CD4-positive, alpha-beta T cell treated with Interleukin-4 for 4 hours (primary cell): ENCODE measurements around the gene ZNF683.
"Not testable (repeated sequence)": the region's sequence is repeated elsewhere in the genome, so short reads cannot be mapped to it uniquely, and the experiment has no call there.

Experiments used
- DNase-seq: peaks from one replicate; pipeline ENCODE4 v3.0.0-alpha.2; 2020

ZNF683 gene

DNA sequence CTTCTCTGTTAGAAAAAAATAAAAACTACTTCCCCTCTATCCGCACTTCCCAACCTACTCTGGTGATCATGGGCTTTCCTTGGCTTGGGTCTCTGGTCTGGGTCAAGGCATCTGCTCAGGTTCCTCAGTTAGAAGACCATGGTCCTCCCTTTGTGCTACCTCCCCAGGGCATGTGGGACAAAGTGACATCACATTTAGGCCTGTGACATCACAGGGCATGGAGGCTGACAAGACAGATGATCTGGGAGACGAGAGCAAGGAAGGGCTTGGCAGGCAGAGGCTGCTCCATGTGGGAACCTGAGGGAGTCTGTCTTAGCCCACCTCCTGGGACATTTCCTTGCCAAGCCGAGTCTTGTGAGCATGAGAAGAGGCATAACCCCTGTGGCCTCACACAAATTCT, at the start of gene ZNF683:
ZNF683 (minus strand) TSS at position 140 of the 400 bp plus-strand sequence. CDS start 4,179 bp downstream, outside the sequence.
- not testable (repeated sequence) for DNase-seq

DNA sequence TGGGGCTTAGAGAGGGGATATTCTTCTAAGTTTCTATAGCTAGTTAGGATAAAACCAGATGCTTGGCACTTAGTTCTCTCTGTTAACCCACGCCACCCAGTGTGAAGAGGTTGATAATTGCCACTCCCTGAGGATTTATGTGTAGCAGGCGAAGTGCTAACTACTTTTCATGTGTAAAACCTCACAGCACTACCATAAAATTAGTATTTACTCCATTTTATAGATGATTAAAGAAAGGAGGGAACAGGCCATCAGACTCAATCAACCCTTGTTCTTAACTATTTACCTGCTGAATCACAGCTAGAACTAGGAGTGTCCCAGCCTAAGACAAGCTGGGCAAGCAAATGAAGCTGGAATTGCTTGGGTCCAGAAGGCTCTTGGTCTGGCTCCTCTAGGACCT, 46.9 kb upstream of the ZNF683 start:
- DNase-seq = no peak

- no peak for DNase-seq
Measured at GRCh38 chr1:26418865-26419349, 46.4 kb upstream of the ZNF683 start.

- peak; percentile 79 for DNase-seq
Measured at GRCh38 chr1:26417111-26417759, 44.7 kb upstream of the ZNF683 start.

DNA sequence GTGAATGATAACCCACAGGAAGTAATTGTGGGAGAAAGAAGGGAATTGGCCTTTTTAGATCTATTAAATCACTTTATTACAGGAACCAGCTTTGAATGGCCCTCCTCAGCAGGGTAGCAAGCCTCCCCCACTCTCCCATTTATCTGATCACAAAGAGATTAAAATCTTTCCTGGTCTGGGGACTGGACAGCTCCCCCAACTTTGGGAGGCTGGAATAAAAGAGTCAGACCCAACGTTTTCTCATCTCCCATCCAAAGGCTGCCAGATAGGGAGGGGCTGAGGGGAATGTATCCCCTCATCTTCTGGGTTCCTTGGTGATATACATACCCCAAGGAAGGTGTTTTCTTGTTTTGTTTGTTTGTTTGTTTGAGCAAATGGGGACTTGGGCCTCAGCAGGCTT, 40.5 kb upstream of the ZNF683 start:
- DNase-seq = no peak

DNA sequence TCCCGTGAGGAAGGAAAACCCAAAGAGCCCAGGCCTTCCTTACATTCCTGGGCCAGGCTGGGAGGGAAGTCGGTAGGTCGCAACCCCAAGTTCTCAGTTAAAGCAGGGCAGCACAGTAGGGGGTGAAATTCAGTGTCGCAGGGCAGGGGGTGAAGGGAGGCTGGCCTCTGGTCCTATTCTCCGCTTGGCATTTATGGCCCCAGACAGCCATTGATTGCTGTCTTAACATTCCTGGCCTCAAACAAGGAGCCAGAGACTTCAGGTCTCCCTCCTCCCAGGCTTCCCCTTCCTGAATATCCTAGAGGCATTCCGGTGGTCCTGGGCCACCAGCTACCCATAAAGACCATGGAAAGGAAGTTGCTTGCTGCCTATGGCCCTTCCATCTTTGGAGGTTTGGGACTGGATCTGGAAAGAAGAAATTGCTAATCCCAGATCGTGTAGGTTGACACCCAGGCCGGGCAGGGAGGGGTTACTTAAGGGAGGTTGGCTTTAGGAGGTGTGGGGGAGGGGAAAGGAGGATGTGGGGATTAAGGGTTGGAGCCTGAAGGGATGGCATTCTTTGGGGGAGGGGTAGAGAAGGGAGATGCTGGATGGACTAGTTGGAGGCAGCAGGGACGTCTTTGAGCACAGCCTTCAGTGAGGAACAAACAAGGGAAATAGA, 39.8 kb upstream of the ZNF683 start:
- DNase-seq = no peak

- no peak for DNase-seq
Measured at GRCh38 chr1:26411624-26412074, 39.1 kb upstream of the ZNF683 start.

DNA sequence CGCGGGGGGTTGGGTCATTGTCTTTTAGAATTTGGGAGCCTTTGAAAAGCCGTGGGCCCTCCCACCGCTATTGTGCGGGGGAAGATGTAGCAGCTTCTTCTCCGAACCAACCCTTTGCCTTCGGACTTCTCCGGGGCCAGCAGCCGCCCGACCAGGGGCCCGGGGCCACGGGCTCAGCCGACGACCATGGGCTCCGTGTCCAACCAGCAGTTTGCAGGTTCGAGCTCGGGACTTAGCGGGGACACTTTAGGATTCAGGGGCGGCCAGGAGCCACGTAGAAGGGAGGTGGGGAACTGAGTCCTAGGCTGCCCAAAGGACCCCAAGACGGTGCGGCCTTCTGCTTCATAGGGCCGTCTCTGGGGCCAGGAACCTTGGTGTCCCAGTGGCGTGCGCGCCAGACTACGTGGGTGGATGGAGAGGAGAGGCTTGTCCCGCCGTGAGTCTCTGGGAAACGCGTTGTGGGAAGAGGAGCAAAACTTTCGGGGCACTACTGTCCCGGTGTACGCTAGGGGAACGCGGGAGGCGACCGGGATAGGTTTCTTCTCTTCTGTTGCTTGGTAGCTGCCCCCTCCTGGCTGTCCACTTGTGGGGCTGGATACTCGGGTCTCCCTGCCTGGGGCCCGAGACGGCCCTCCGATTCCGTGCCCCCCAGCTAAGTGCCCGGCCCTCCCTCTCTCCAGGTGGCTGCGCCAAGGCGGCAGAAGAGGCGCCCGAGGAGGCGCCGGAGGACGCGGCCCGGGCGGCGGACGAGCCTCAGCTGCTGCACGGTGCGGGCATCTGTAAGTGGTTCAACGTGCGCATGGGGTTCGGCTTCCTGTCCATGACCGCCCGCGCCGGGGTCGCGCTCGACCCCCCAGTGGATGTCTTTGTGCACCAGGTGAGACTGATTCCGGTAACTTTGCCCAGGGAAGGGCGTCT, 38.4 kb upstream of the ZNF683 start, which contains the start of gene LIN28A:
LIN28A (plus strand) TSS at position 112 of the 918 bp plus-strand sequence; CDS start at position 187, 75 bp downstream.
- DNase-seq = no peak

DNA sequence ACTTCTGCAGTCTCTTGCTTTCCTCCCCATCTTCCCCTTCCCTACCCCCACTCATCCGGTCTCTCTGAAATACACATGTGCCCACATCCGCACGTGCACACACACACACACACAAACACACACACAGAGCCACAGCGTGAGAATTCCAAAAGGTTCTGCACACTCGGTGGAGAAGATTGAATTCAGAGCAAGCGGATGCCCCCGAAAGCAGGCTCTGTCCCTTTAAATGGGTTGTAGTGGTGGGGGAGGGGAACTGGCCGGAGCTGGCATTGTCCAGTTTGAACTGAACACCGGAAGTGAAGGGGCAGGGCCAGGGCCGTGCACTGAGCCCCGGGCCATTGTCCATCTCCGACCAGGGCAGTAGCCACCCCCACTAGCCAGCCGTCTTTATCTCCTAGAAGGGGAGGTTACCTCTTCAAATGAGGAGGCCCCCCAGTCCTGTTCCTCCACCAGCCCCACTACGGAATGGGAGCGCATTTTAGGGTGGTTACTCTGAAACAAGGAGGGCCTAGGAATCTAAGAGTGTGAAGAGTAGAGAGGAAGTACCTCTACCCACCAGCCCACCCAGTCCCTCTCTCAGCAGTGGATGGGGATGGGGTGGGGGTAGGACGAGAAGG, 36.7 kb upstream of the ZNF683 start:
- DNase-seq = no peak

GRCh38 chr1:26408604-26409003, 36.1 kb upstream of the ZNF683 start:
- DNase-seq = peak; percentile 79

DNA sequence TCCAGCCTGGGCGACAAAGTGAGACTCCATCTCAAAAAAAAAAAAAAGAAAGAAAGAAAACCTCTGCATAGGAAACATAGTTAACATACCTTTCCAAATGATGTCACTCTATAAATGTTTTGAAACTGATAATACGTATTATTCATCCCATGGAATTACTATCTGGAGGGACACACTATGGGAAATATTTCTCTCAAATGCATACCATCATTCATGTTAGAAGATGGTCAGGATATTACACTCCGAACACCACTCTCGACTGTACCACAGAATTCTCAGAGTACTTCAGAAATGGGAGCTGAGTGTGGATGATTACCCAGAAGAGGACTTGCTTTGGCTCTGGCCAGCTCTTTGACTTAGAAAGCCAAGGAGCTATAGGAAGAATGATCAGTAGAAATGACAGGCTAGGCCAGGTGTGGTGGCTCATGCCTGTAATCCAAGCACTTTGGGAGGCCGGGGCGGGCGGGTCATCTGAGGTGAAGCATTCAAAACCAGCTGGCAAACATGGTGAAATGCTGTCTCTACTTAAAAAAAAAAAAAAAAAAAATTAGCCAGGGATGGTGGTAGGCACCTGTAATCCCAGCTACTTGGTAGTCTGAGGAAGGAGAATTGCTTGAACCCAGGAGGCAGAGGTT, 32.8 kb upstream of the ZNF683 start:
- no peak for DNase-seq

GRCh38 chr1:26404641-26405040, 32.1 kb upstream of the ZNF683 start:
- no peak for DNase-seq

DNA sequence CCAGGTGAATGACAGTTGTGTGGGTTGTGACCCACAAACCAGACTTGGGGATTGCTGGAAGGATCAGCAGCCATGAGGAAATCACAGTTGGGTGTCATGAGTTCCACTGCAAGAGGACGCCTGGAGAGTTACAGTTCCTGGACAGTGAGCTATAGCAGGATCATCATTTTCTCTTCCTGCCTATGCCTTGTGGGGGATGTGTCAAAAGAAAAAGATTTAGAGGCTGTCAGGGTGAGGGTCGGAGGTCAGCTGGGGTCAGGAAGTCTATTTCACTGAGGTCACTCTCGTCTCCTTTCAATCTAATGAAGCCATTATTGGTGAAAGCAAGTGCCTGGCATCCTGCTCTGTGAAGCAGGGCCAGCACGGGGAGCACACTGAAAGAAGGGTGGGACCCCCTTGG, 31.1 kb upstream of the ZNF683 start:
- DNase-seq = no peak

DNA sequence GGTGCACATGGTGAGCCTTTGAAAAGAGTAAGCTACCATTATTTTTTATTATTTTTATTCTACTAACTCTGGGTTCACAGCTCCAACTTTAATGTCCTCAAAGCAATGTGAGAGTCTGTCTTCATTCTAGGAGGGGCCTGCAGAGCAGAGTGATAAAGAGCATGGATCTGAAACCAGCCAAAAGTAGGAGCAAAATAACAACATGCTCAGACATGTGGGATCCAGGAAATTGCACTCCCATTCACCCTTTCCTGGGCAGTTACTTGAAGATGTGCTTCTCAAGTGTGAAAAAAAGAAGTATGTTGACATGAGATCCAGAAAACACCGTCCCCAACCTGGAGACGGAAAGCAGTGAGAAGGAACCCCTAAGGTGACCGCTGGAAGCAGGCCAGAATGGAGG, 29.3 kb upstream of the ZNF683 start:
- no peak for DNase-seq

DNA sequence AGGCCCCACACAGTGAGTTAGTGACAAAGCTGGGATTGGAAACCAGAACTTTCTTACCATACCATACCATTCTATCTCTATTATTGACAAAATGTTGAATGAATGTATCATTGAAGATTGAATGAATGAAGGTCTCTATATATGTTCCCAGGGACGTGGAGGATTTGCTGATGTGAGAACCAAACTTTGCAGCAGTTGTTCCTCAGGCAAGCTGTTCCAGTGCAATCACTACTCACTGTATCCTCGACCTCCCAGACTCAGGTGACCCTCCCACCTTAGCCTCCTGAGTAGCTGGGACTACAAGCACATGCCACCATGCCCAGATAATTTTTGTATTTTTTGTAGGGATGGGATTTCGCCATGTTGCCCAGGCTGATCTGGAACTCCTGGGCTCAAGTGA, 26.5 kb upstream of the ZNF683 start:
- DNase-seq = no peak

DNA sequence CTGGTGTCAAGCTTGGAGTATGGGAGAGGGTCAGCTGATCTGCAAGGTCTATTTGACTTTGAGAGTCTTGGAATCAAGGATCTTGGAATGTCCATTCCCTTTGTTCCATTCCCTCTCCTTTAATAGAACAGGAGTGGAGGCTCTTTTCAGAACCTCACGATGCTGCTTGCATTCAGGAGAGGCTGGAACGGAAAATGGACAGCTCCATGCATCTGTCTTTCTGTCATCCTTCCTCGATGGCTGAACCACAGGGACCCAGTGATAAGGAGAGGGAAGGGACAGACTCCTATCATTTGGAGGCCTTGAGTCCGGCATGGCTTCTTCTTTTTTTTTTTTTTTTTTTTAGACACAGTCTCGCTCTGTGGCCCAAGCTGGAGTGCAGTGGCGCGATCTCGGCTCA, 23.2 kb upstream of the ZNF683 start:
- DNase-seq = no peak

DNA sequence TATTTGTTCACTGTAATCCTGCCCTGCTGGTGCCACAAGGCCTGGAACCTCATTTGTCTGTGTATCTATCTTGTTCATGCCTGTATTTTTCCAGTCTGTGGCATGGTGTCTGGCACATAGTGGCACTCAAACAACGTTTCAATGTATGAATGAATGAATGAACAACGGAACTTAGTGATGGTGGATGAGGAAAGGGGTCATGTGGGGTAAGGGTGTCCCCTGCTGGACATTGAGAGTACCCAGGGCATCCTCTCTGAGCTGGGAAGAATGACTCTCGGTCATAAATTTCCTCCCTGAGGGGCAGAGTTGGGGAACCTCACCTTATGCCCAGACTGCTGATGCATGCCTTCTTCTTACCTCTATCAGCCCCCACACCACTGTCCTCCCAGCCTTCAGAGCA, 18.9 kb upstream of the ZNF683 start:
- DNase-seq = peak; percentile 53

DNA sequence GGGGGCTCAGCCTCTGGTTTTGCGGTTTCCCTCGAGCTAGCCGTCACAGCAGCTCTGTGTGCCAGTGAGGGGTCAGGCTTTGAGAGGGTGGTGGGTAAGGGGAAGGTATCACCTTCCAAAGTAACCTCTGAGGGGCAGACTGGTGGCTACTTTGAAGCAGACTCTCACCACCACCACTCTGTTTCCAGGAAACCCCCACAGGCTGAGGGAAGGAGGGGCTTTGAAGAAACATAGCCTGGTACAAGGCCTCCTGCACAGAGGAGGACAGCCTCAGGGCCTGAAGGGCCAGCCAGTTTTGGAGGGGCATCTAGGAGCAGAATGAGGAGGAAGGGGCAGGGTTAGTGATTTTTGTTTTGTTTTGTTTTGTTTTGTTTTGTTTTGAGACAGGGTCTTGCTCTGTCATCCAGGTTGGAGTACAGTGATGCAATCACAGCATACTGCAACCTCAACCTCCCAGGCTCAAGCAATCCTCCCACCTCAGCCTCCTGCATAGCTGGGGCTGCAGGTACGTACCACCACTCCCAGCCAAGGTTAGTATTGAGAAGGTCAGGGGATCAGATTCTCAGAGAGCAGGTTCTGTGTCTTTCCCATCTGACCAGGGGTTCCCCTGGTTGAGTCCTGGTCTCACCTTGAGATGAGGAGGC, 17.2 kb upstream of the ZNF683 start:
- no peak for DNase-seq

- no peak for DNase-seq
Measured at GRCh38 chr1:26388791-26389445, 16.4 kb upstream of the ZNF683 start.

DNA sequence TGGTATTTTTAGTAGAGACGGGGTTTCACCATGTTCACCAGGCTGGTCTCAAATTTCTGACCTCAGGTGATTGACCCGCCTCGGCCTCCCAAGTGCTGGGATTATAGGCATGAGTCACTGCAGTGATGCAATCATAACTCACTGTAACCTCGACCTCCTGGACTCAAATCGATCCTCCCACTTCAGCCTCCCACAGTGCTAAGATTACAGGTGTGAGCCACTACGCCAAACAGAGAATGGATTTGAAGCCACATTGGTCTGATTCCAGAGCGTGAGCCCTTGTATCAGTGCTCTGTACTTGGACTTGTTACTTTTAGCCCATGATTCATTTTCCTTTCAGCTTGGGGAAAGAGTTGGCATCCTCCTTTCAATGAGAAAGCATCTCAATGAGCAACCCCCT, 14.9 kb upstream of the ZNF683 start:
- DNase-seq = no peak

DNA sequence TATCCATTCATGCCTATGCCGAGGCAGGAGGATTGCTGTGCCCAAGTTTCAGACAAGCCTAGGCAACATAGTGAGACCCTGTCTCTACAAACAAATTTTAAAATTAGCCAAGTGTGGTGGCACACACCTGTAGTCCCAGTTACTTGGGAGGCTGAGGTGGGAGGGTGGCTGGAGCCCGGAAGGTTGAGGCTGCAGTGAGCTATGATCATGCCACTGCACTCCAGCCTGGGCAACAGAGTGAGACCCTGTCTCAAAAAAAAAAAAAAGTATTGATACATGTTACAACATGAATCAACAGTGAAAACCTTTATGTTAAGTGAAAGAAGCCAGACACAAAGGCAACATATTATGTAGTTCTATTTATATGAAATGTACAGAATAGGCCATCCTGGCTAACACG, 12.5 kb upstream of the ZNF683 start:
- DNase-seq = not testable (repeated sequence)
